Stimulated activated CD4-positive, alpha-beta T cell treated with anti-CD3 and anti-CD28 coated beads, Interleukin-1b, Interleukin-23, amount 100 ng/mL, for 24 hours (primary cell): ENCODE results near the gene CHODL.

Experiments
- DNase-seq, 4 experiments: peaks; one replicate each; pipeline ENCODE4 v3.0.0-alpha.2; 2020; ENCODE audit warnings: low read depth in 4 of 4, low spot score in 1 of 4

Gene CHODL

GRCh38 chr21:18285379-18285778 lies 40.7 kb downstream of the CHODL start:
- no peak for DNase-seq

- DNase-seq = no peak
Measured at GRCh38 chr21:18289876-18290275, 45.2 kb downstream of the CHODL start.

- no peak for DNase-seq
Measured at GRCh38 chr21:18294100-18294499, 49.5 kb downstream of the CHODL start.

GRCh38 chr21:18298228-18298627 lies 53.6 kb downstream of the CHODL start:
- DNase-seq = no peak
